Thoracic aorta (tissue), 2 donors: ENCODE measurements around the gene HNRNPA0. TPM values are rescaled to one million over a fixed set of nuclear protein-coding genes. Genes with fewer than 3 reads are reported as not detected.

Source experiments
- ATAC-seq: fragments of 150-250 bp; one replicate; pipeline ENCODE4 v1.8.0; 2017; ENCODE audit warnings: low read depth; ENCODE audit not compliant: insufficient number of reproducible peaks, low FRiP score
- DNase-seq: peaks from one replicate; pipeline ENCODE4 v3.0.0-alpha.2; 2020; ENCODE audit warnings: low spot score
- H3K27ac ChIP-seq, 2 donors: fragments of 200-600 bp; sonication (generic); 1 replicate in 1 of 2; 2 replicates in 1 of 2; pipeline ENCODE4 v1.5.1; 2016; ENCODE audit warnings: mild to moderate bottlenecking in 2 of 2, moderate library complexity in 2 of 2
- H3K27me3 ChIP-seq: fragments of 200-600 bp; sonication (generic); replicated peaks from 2 replicates; pipeline ENCODE4 v1.6.0; 2016; ENCODE audit warnings: mild to moderate bottlenecking; ENCODE audit not compliant: insufficient read depth
- H3K36me3 ChIP-seq: fragments of 200-600 bp; sonication (generic); one replicate; pipeline ENCODE4 v1.5.1; 2016
- H3K4me1 ChIP-seq, 2 donors: fragments of 200-600 bp; sonication (generic); 1 replicate in 1 of 2; 2 replicates in 1 of 2; pipeline versions ENCODE4 v1.5.1 to v1.6.0; 2016; ENCODE audit warnings: low read depth in 2 of 2, mild to moderate bottlenecking in 1 of 2; ENCODE audit not compliant: control insufficient read depth in 1 of 2
- H3K4me3 ChIP-seq: fragments of 200-600 bp; sonication (generic); 2 replicates; pipeline ENCODE4 v1.5.1; 2016; ENCODE audit warnings: mild to moderate bottlenecking
- H3K9me3 ChIP-seq: fragments of 200-600 bp; sonication (generic); 2 replicates; pipeline ENCODE4 v1.5.1; 2016
- total RNA-seq, 2 donors: library from RNA; depleted of rRNA; stranded (reverse); fragments of >200 nt; gene quantifications; one replicate each; pipeline versions ENCODE4 v1.1.0 to v1.2.3, GENCODE V29; 2016
- TF ChIP-seq, protein P1 (sequence below): fragments of 200-600 bp; sonication (generic); IDR thresholded peaks from one replicate; pipeline ENCODE4 v1.5.1; 2019; ENCODE audit warnings: antibody characterized with exemption

The HNRNPA0 gene
- total RNA-seq, 2 donors from 2014 or later: 9.3 to 14.9 TPM

DNA sequence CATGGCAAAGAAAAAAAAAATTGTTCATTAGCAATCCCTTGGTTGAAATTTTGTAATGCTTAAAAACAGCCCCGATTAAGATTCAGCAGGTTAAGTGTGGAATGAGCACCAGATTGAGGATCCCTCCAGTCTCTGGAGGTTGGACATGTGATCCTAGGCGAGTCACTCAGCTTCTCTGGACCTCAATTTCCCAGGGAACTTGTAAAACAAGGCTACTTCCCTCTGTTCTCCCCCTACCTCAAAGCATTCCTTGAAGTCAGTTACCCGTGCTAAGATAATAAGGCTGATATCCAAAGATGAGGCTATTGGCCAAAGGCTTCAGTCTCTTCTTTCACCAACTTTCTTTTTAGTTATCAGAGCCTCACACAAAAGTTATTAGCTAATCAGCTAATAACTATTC is 21.2 kb downstream of the HNRNPA0 start:
- TF ChIP-seq, protein P1, sequence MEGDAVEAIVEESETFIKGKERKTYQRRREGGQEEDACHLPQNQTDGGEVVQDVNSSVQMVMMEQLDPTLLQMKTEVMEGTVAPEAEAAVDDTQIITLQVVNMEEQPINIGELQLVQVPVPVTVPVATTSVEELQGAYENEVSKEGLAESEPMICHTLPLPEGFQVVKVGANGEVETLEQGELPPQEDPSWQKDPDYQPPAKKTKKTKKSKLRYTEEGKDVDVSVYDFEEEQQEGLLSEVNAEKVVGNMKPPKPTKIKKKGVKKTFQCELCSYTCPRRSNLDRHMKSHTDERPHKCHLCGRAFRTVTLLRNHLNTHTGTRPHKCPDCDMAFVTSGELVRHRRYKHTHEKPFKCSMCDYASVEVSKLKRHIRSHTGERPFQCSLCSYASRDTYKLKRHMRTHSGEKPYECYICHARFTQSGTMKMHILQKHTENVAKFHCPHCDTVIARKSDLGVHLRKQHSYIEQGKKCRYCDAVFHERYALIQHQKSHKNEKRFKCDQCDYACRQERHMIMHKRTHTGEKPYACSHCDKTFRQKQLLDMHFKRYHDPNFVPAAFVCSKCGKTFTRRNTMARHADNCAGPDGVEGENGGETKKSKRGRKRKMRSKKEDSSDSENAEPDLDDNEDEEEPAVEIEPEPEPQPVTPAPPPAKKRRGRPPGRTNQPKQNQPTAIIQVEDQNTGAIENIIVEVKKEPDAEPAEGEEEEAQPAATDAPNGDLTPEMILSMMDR: no peak
- ATAC-seq: no peak

DNA sequence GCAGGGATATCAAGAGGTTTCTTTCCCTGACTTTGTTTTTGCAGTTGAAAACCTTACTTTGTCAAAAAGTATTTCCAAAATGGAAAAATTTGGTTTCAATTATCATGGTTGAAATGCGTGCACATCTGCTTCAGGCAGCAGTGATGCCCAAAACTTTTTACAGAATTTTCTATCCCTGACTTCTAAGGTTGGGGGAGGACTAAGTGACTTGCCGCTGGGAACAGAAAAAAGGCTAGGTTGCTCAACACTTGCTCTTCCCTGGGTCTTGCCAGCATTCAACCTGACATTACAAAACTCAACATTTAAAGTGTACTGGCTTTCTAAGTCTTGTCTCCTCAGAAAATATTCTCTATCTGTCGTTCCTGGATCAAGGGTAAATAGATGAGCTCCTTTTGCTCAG is 23.0 kb downstream of the HNRNPA0 start:
- Histone ChIP-seq H3K4me1 (peaks cover 4 to 23% of the 10 kb centered on the region in 2 donors), H3K27me3 (no peaks in the 10 kb centered on the region), H3K4me3 (no peak overlapping the region), H3K27ac (no peak overlapping the region), H3K9me3 (no peaks in the 10 kb centered on the region), H3K36me3 (no peaks in the 10 kb centered on the region)
- DNase-seq (no peak), ATAC-seq (no peak)
- TF ChIP-seq, protein P1: no peak

More for the DNA sequence above, 21.2 kb downstream of the HNRNPA0 start:
- peaks cover 4 to 27% of the 10 kb centered on the region in 2 donors for H3K4me1 ChIP-seq
- H3K4me3 ChIP-seq: no peak overlapping the region
- H3K27me3 ChIP-seq: no peaks in the 10 kb centered on the region
- no peak for DNase-seq
- no peaks in the 10 kb centered on the region for H3K9me3 ChIP-seq
- no peak overlapping the region for H3K27ac ChIP-seq
- H3K36me3 ChIP-seq: no peaks in the 10 kb centered on the region

DNA sequence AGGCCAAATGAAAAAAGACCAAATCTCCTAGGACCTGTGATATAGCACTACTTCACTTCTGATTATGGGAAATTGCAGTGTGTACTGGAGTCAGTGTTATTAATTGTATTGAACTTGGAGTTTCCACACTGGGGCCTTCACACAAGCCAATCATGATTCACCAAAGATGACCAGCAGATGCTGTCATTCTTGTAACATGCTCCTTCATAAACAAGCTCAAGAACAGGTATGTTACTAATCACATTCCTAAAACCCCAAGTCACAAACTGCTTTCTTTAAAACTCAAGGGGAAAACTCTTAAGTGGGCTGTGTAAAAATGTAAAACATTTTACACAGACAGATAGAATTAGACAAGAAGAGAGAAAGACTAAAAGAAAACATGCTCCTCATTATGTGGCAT is 23.8 kb downstream of the HNRNPA0 start:
- DNase-seq (no peak), ATAC-seq (no peak)
- Histone ChIP-seq H3K4me3 (no peak overlapping the region), H3K36me3 (no peaks in the 10 kb centered on the region), H3K27ac (no peak overlapping the region), H3K27me3 (no peaks in the 10 kb centered on the region), H3K4me1 (peaks cover 4 to 15% of the 10 kb centered on the region in 2 donors), H3K9me3 (no peaks in the 10 kb centered on the region)
- TF ChIP-seq, protein P1: no peak

DNA sequence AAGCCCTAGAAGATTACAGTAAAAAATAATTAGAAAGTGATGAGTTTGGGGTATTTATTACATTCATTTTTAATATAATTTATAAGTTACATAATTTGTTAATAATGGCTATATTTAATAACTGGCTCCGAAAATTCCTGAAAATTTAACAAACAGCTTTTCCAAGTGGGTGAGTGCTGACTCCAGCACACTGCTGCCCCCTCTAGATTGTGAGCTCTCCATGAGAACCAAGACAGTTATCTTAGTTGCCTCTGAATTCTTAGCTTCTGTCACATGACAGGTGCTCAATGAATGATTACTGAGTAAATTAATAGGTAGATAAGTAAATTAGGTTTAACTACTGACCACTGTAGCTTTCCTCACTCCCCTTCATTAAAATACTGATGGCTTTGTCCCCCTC is 26.1 kb downstream of the HNRNPA0 start:
- peaks cover 4% of the 10 kb centered on the region for H3K9me3 ChIP-seq
- H3K4me3 ChIP-seq: no peak overlapping the region
- peaks cover 0 to 4% of the 10 kb centered on the region in 2 donors for H3K4me1 ChIP-seq
- H3K27ac ChIP-seq: no peak overlapping the region
- TF ChIP-seq, protein P1: no peak
- DNase-seq (no peak), ATAC-seq (no peak)
- no peaks in the 10 kb centered on the region for H3K36me3 ChIP-seq
- H3K27me3 ChIP-seq: no peaks in the 10 kb centered on the region

DNA sequence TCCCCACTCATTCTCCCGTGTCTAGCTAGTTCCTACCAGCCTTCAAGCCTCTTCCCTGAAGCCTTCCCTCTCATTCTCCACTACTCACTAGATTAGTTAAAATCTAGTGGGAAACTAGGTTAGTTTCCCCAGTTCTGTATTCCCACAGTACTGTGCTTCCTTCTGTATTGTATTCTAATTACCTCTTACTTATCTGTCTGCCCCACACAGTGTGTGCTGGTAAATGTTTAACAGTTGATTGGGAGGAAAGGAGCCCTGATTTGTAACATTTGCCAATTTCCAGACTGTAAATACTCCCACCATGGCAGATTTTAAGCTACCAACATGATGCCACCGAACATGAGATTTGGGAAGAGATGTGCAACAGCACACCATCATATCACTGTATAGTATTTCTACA is 26.5 kb downstream of the HNRNPA0 start:
- Histone ChIP-seq H3K27ac (no peak overlapping the region), H3K9me3 (peaks cover 5% of the 10 kb centered on the region), H3K4me3 (no peak overlapping the region), H3K4me1 (peaks cover 0 to 4% of the 10 kb centered on the region in 2 donors), H3K36me3 (no peaks in the 10 kb centered on the region), H3K27me3 (no peaks in the 10 kb centered on the region)
- DNase-seq (no peak), ATAC-seq (no peak)
- TF ChIP-seq, protein P1: no peak
